HG03521 (cell line): ENCODE data around the gene DENND1A.

Experiments
- ATAC-seq: cut with Tn5 transposase; IDR thresholded peaks from one replicate; pipeline ENCODE4 v1.9.1; 2021; ENCODE audit warnings: mild to moderate bottlenecking, moderate library complexity; ENCODE audit not compliant: unreplicated experiment

Gene DENND1A

DNA sequence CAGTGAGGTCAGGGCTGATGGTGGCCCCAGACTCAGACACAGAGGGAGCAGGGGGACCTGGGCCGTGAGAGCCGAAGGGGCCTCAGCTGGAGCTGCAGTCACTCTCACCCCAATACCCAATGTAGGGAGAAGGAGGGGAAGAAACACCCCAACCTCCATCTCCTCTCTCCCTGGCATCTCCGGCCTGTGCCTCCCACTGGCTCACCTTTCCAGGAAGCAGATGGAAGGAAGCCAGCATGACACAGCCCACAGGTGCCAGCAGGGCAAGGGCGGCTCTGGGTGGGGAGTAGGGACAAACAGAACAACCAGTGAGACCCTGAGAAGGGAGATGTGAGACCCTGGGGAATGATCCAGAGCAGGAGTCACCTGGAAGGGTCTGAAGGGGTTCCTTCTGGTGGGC is 576.9 kb downstream of the DENND1A start:
- ATAC-seq, result no peak

DNA sequence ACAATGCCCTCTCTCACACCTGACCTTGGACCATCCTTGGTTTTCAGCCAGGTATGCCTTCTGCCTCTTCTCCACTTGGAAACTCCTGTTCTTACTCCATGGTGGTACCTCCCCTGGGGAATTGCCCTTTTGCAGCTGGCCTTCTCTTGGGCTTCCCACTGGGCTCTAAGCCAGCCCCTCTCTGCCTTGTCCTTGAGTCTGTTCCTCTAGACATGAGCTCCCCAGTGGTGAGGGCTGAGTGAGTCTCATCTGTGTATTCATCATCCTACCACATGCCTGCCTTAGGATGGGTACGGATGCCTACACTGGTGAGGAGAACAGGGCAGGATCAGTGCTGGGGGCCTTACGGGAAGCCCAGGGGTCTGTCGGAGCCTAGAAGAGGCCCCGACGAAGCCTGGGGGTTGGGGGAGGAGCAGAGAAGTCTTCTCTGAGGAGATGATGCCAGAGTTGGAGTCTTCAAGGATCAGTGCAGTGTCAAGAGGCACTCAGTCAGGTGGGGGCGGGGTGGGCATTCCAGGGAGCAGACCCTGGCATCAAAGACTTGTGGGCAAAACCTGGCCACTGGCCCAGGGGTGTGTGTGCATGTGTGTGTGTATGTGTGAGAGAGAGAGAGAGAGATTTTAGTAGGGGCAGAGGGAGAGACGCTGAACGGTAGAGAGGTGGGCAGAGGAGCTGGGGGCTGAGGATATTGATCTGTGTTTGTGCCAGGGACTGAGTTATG is 579.2 kb downstream of the DENND1A start:
- no peak for ATAC-seq

DNA sequence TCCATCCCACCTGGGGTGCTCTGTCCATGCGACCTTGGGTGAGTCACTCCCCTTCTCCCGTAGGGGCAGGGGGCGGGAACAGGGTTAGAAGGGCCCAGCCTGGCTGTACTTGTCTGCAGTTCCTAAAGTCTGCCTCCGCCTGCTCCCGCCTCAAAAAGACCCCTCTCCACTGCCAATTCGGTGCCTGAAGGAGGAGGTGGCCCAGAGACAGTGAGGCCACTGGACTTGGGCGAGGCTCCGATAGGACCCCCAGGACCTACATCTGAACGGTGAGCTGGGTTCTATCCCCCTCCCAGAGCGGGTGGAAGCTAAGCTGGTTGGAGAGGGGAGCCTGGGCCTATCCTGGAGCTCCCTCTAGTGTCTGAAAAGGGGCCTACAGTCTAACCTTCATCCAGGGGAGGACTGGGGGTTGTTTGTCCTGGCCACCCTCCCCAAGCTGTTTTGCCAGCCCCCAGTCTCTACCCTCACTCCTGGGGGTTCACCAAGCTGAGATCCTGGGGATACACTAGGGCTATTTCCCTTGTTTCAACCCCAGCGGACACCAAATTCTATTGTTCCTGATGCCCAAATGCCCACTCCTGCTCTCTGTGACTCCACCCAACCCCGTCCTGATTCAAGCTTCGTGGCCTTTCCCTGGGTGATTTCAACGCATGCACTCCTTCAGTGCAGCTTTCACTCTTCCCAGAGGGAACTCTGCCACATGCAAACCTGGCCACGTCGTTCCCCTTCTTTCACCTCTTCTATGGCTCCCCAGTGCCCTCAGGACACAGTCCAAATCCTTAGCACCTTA is 580.0 kb downstream of the DENND1A start:
- no peak for ATAC-seq

DNA sequence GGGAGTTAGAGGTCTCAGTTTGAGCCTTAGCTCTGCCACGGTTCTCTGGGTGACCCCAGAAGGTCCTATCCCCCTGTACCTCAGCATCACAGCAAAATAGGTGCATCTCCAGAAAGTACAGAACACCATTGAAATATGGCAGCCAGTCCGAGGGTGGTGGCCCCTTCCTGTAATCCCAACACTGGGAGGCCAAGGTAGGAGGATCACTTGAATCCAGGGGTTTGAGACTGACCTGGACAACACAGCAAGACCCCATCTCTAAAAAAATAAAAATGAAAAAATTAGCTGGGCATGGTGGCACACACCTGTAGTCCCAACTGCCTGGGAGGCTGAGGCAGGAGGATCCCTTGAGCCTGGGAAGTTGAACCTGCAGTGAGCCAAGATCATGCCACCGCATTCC is 580.9 kb downstream of the DENND1A start:
- no peak for ATAC-seq

DNA sequence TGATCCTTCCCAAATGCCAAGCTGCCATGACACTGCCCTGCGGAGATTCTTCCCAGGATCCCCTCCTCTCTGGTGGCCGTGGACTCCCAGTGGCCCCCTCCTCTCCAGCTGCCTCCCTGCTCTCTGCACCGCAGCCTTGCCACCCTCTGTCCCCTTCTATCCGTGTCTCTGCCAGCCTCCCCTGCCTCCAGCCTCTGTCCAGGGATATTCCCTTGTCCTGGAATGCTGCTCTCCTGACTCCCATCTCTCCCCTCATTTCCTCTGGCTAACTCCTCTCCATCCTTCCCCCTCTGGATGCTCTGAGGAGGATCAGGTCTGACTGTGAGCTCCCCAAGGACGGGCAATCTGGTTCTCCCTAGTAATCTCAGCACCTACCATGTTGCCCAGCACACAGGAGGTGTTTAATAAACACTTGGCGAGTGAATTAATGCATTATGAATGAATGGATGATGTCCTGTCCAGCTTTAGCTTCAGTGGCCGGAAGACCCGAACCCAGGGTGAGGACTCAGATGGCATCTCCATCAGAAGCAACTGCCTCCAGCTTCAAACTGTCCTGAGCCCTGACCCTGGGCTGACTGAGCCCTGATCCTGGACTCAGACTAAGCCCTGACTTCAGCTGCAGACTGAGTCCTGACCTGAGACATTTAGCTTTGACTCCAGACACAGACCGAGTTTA is 581.5 kb downstream of the DENND1A start:
- ATAC-seq, result no peak

DNA sequence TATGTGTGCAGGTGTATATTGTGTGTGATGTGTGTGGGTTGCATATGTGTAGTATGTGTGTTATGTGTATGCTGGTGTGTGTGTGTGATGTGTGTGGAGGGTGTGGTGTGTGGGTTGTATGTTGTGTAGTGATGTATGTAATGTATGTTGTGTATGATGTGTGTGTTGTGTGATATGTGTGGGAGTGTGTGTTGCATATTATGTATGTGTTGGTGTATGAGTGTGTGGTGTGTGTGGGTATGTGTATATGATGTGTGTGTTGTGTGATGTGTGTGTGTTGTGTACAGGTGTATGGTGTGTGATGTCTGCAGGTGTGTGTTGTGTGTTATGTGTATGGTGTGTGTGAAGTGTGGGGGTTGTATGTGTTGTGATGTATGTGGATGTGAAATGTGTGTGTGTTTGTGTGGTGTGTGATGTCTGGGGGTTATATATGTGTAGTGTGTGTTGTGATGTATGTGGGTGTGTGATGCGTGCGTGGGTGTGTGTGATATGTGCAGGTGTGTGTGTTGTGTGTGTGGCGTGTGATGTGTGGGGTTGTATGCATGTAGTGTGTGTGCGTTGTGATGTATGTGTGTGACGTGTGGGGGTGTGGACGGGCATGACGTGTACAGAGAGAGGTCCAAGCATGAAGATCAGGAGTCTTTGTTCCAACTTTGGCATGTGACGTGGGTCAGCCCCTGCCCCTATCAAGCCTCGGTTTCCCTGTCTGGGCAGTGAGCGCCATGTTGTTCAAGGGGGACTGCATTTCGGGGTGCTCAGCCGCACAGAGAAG is 582.5 kb downstream of the DENND1A start:
- no peak for ATAC-seq

DNA sequence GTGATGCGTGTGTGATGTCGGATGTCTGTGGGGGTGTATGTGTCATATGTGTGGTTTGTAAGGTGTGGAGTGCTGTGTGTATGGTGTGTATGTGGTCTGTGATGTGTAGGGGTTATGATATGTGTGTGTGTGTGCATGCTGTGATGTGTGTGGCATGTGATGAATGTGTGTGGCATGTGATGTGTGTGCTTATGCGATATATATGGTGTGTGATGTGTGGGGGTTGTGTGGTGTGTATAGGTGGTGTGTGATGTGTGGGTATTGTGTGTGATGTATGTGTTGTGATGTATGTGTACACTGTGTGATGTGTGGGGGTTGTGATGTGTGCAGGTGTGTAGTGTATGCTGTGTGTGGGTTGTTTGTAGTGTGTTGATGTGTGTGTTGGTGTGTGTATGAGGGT is 583.1 kb downstream of the DENND1A start:
- ATAC-seq, result no peak

DNA sequence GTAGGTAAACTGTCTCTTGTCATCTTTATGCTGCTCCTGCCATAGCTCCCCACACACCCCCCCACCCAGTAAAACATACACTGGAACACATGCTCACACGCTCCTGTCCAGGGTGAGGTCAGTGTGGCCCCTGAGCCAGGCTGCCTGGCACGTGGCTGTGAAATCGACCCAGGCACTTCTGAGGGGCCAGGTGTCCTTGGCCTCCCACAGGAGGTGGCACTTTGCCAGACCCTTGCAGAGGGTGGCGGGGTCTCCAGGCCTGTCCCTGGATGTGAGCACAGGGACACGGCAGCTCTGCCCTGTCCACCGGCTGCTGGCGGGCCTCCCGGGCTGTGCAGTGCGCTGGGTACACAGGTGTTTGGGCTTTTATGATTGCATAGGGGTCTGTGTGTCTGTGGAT is 583.9 kb downstream of the DENND1A start:
- no peak for ATAC-seq

DNA sequence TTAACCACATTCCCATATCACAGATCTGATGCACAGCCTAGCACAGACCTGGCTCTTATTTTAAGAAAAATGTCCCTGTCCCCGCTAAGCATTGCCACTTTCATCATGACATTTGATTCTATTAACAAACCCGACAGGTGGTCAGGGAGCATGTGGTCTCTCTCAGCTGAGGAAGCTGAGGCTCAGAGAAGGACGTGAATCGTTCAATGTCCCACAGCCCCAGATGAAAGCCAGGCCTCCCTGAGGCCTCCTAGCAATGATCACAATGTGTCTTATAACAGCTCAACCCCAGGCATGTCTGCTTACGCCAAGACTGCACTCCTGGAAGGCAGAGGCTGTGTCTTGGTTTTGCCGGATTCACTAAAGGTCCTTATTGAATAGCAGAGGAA is 584.4 kb downstream of the DENND1A start:
- ATAC-seq, result no peak

DNA sequence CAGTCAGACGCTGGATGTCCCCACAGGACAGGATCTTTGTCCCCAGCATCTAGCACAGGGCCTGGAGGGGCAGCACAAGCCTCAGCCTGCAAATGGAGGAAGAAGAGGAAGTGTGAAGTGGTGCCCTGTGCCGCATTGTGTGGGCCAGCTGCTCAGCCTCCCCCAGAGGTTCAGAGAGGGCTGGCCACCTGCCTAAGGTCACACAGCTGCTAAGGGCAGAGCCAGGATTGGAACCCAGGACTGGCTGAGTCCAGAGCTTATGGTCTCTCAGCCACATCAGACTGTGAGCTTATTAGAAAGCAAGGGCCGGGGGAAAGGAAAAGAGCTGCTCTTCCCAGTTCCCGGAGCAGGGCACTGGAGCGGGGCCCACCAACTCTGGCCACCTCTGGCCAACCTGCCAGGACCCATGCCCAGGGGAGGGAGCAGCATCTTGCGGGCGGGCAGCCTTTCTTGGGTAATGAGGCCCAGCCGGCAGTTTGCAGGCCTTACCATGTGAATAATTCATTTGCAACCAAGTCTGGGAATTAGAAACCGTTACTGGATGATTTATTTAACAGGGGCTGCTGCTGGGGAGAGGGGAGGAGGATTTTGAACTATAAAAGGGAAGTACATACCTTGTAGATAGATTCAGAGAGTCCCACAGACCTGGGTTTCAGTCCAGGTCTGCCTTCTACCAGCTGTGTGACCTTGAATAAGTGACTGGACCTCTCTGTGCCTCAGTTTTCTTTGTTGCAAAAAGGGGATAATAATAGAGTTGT is 585.6 kb downstream of the DENND1A start:
- no peak for ATAC-seq

DNA sequence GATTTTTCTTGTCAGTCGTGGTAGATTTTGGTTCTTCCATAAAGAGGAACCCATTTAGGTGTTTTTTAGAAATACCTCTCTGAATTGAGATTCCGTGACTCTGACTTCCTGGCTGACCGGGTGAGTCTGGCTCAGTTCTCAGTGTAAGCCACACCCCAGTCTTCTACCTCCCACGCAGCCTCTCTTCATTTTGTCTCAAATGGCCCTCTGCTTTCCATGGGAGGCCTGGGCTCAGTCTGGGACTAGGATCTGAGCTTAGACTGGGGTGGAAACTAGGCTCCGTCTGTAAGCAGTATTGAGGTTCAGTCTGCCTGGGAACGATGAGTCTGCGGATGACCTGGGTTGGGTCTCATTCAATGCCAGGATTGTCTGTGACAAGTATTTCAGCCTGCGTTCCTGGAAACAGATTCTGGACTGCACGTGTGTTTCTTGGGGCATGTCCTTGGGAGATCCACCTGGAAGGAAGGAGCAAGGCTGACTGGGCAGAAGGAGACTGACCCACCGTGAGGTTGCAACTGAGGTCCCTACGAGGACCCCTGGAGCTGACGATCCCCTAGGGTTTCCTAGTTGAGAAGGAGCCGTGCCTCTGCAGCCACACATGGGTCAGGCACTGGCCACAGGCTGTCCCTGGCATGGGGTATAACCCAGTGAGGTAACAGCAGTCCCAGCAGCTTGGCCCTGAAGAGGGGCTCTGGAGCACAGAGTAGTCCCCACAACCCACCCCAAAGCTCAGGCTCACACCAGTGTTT is 586.3 kb downstream of the DENND1A start:
- peak; percentile 18 for ATAC-seq

DNA sequence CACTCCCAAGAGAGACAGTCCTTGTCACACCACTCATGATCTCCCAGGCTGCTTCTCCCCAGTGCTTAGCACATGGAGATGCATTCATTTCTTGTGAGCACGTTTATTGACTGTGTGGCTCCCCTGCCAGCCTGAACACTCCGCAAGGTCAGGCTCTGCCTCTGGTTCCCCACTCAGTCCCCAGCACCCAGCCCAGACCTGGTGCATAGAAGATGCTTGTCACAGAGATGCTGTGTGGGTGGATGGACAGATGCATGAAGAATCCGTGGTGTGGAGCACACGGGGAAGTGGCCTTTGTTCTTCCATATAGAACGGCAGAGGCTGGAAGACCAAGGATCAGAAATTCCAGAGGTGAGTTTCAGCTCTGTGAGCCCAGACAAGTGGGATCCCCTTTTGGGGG is 587.7 kb downstream of the DENND1A start:
- ATAC-seq, result no peak

DNA sequence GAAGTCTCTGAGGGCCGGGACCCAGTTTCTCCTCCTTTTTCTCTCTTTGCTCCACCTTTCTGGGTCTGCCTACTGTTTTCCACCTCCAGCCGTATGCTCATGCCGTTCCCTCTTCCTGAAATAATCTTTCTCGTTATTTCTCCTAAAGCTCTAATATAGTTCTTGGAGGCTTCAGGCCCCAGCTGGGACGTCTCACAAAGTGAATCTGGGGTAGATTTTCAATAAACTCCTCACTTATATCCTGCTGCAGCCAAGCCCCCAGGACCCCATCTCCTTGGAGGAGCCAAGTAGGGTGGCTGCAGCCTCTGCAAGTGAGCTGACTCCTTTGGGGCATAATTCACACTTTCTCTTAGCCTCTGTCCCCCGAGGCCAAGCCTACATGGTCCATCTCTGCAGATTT is 588.1 kb downstream of the DENND1A start:
- ATAC-seq, result no peak

DNA sequence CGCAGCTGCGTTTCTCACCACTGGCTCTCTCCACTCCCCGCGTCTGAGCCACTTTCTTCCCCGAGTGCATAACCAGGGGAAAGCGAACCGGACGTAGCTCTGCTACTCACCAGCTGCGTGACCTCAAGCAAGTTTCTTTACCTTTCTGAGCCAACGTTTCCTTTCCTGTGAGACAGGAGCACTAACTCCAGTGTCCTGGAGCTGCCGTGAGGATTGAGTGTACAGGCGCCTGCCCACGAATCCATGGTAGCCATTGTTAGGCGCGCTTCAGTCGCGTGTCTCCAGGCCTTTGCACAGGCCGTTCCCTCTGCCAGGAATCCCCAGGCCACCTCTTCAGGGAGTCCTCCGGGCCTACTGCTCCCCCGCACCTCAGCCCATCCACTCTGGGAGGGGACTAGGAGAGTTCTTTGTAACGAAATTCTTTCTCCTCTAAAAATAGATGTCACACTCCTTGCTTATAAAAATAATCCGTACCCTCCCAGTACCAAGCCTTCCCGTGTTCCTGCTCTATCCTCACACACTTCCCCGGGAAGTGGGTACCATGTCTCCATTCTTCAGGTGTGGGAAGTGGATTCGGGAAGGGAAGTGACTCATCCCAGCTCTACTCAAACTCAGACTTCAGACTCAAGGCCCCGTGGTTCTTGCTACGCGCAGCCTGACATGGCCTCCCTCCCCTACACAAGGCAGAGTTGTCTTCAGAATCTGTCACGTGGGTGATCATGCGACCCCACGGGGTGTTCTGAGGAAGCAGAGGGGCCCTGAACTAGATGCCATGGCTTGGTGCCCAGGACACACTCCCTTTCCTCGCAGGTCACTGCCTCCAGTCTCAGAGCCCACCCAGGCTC is 590.0 kb downstream of the DENND1A start:
- ATAC-seq, result peak; percentile 33

DNA sequence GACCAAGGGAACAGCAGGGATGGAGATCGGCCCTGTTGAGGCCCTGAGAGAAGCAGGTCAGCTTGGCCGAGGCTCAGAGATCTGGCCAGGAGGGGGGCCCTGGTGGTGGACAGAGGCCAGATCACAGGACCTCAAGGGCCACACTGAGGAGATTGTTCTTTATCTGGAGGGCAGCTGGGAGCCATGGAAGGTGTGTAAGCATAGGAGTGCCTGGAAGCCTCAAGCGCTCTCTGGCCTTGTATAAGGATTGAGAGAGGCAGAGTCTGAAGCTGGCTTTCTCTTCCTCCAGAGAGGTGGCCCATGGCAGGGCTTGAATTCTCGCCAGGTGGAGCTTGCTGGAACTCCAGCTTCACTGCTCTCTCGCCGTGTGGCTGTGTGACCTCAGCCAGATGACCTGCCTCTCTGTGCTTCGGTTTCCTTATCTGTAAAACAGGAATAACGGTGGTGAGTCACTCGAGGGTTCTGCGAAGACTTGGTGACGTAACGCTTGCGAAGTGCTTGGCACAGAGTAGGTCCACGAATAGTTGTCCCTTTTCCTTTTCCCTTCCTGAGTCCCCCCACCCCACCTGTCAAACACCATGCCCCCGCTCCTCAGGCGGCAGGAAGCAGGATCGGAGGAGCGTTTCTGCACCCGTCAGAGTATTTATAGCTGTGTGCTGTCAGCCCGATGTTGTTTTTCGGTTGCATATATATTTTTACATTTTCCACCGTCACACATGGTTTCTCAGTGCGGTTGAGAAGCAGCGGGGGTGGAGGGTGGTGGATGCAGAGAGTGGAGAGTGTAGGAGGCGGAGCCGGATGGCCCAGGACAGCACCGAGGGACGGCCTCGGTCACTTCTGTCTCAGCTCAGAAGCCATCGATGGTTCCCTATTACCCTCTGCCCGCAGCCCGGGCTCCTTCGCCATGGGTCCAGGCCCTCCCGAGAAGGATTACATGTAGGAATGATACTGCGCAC is 590.9 kb downstream of the DENND1A start:
- ATAC-seq, result peak; percentile 68

DNA sequence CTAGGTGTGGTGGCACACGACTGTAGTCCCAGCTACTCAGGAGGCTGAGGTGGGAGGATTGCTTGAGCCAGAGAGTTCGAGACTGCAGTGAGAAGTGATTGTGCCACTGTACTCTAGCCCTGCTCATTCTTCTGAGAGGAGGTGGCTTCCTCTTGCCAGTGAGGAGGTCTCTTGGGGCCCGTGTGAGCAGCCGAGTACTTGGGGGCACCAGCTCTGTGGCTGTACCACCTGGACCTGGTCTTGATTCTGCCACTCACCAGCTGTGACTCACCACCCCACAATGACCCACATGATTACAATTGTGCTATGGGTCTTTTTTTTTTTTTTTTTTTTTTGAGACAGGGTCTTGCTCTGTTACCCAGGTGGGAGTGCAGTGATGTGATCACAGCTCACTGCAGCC is 592.0 kb downstream of the DENND1A start:
- ATAC-seq, result no peak

DNA sequence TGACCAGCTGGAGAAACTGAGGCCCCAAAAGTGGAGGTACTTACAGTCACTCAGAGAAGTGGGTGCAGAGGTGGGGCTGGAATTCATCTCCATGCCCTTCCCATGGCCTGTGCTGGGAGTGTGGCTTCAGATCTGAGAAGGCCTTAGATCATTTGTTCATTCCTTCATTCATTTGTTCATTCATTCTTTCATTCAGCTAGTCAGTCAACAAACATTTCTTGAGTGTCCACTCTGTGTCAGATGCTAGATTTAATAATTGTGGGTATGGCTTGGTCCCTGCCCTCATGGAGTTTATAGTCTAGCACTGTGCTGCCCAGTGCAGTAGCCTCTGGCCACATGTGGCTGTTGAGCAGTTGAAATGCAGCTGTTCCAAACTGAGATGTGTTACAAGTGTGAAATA is 593.0 kb downstream of the DENND1A start:
- ATAC-seq, result no peak

DNA sequence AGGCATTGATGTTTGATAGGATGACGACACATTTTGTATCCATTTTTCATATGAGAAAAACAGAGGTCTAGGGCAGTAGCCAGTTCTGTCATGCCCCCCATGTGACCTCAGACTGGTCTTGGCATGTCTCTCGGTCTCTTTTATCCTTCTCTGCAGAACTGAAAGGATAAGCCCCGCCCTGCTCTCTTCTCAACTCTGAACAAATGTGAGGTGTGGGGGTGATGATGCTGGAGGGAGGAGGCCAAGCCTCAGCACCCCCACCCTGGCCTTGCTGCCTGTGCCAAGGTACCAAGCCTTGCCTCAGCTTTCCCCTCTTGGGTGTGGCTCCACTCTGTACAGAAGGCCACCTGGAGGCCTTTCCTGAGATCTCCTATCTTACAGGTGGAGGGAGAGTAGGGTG is 593.5 kb downstream of the DENND1A start:
- ATAC-seq, result no peak
